ENCODE measurements around the gene PPP6R3. TPM values are rescaled to one million over a fixed set of nuclear protein-coding genes. Genes with fewer than 3 reads are reported as not detected.

Gene PPP6R3
- total and polyA plus RNA-seq, 2 of the 8 experiments (the other 6 are each of a cell fraction or from before 2014, with no cell fraction given), result 44.6 to 150 TPM

GRCh38 chr11:68582416-68583040 is 122.0 kb downstream of the PPP6R3 start:
- no peak overlapping the region for H2BK12ac ChIP-seq (ENCODE audit: low read depth, low read length)
- H3K4me1 ChIP-seq (replicated peaks in 1 of 4; ENCODE audit: control insufficient read depth in 3 of 4, insufficient read depth in 4 of 4, low read length in 3 of 4), result no peaks in the 10 kb centered on the region
- H2BK20ac ChIP-seq (ENCODE audit: low read length), result no peak overlapping the region
- no peak overlapping the region for H2AK5ac ChIP-seq (ENCODE audit: low read depth, low read length)
- no peak overlapping the region for H3K27ac ChIP-seq (ENCODE audit: low read depth, low read length)
- H3K4me3 ChIP-seq (ENCODE audit: extremely low read depth in 1 of 4, insufficient read depth in 2 of 4, low read depth in 3 of 4, low read length in 4 of 4), result no peak overlapping the region
- 90% methylated on average over 8 of the region's 8 CpGs; no CpG with 5 or more reads in 1 of the 2 experiments for WGBS, 2 experiments (ENCODE audit: extremely low coverage in 1 of 2, insufficient coverage in 1 of 2, insufficient read length in 1 of 2, insufficient replicate concordance in 2 of 2, low coverage in 1 of 2, low lambda C conversion rate in 2 of 2, missing lambda C conversion rate in 1 of 2)
- H2BK120ac ChIP-seq (replicated peaks; ENCODE audit: low read depth, low read length), result no peak overlapping the region
- H3K79me1 ChIP-seq (ENCODE audit: low read depth, low read length), result peaks cover 5% of the 10 kb centered on the region; the same call in 1 of the 2 replicates
- DNase-seq (ENCODE audit: low read depth in 1 of 2, low spot score in 2 of 2) (no peak), FAIRE-seq (no peak)
- no peak overlapping the region for H3K4me2 ChIP-seq (ENCODE audit: insufficient read depth in 1 of 2, low read depth in 2 of 2, low read length in 2 of 2)
- no peak overlapping the region for H4K91ac ChIP-seq (replicated peaks; ENCODE audit: insufficient read length, low read length)
- H4K5ac ChIP-seq (ENCODE audit: insufficient read length, low read depth, low read length), result no peak overlapping the region
- no peak overlapping the region for H4K8ac ChIP-seq (ENCODE audit: extremely low read depth, insufficient read depth, low read length)
- no peak overlapping the region for H3K14ac ChIP-seq (ENCODE audit: insufficient read length)
- H3K23ac ChIP-seq (ENCODE audit: insufficient read length), result no peak overlapping the region
- no peak overlapping the region for H2BK5ac ChIP-seq (ENCODE audit: low read depth, low read length)
- no peak overlapping the region for H2BK15ac ChIP-seq (ENCODE audit: low read length)
- H3K9ac ChIP-seq (replicated peaks in 1 of 4; ENCODE audit: extremely low read depth in 1 of 4, low read depth in 3 of 4, low read length in 3 of 4), result no peak overlapping the region
- no peaks in the 10 kb centered on the region for H3K23me2 ChIP-seq (ENCODE audit: low read depth, low read length)
- ChIA-PET CTCF (ENCODE audit: partially characterized antibody) (interaction anchor here (0.6 to 4.0 kb wide), 6 partner anchors 11 to 349 kb away, joined by 3 to 28 read pairs (median 3); no protein-coding TSS in a partner anchor), POLR2A (ENCODE audit: partially characterized antibody) (no interaction called here)
- peaks cover 6 to 47% (median 30%) of the 10 kb centered on the region in 4 experiments for H3K36me3 ChIP-seq (ENCODE audit: control insufficient read depth in 2 of 4, insufficient read depth in 4 of 4, low read length in 3 of 4)
- H3K4ac ChIP-seq (replicated peaks; ENCODE audit: insufficient read length, low read depth, low read length), result no peak overlapping the region
- no peaks in the 10 kb centered on the region for H3K27me3 ChIP-seq (replicated peaks in 1 of 4; ENCODE audit: control insufficient read depth in 3 of 4, extremely low read depth in 1 of 4, insufficient read depth in 3 of 4, low read length in 3 of 4)
- H3K79me2 ChIP-seq (ENCODE audit: control insufficient read depth in 1 of 2, insufficient read depth in 2 of 2, low read length in 2 of 2), result peaks cover 0 to 11% of the 10 kb centered on the region in 2 experiments; a peak in 1 of 4 replicates
- TF ChIP-seq CBX5 (IDR thresholded peaks at IDR 0.05; ENCODE audit: low read depth, low read length) (no peak), CTBP2 (IDR thresholded peaks at IDR 0.05; ENCODE audit: borderline replicate concordance, insufficient read depth, insufficient read length, low read length) (no peak), CREB1 (IDR thresholded peaks at IDR 0.05) (no peak)
- no peak overlapping the region for H2AFZ ChIP-seq (ENCODE audit: low read length)
- no peak overlapping the region for H3K56ac ChIP-seq (replicated peaks; ENCODE audit: insufficient read length, low read depth, low read length)
- H3K9me3 ChIP-seq (ENCODE audit: insufficient read depth in 2 of 2, low read depth in 1 of 2, low read length in 1 of 2), result no peaks in the 10 kb centered on the region
- peaks cover 0 to 5% of the 10 kb centered on the region in 2 experiments for H4K20me1 ChIP-seq (replicated peaks in 1 of 2; ENCODE audit: control insufficient read depth in 1 of 2, insufficient read depth in 2 of 2, low read length in 2 of 2)
- H3K18ac ChIP-seq (ENCODE audit: extremely low read depth, low read length), result no peak overlapping the region
